Lower leg skin (tissue), 3 donors: ENCODE results near the gene APBA2.

ENCODE experiments used
- CTCF ChIP-seq, 3 donors: fragments of 450-650 bp; IDR thresholded peaks; one replicate each; pipeline ENCODE4 v1.5.1; 2016; ENCODE audit warnings: antibody characterized with exemption in 3 of 3, mild to moderate bottlenecking in 3 of 3, moderate library complexity in 2 of 3
- POLR2A ChIP-seq, 2 donors: fragments of 450-650 bp; IDR thresholded peaks; one replicate each; pipeline ENCODE4 v1.6.1; 2016 to 2017; ENCODE audit warnings: antibody characterized with exemption in 2 of 2, mild to moderate bottlenecking in 1 of 2, moderate library complexity in 1 of 2

GRCh38 chr15:28987337-28987736 is 101.6 kb downstream of the APBA2 start:
- TF ChIP-seq POLR2A (IDR thresholded peaks at IDR 0.05) = no peak
- TF ChIP-seq CTCF (IDR thresholded peaks at IDR 0.05) = no peak
